NB4 (cell line): ENCODE data around the gene YPEL2.

Experiments used
- CTCF ChIP-seq: IDR thresholded peaks from one replicate; pipeline ENCODE4 v1.5.1; 2012; ENCODE audit warnings: low read depth, low read length
- MYC ChIP-seq: IDR thresholded peaks from 2 replicates; pipeline ENCODE4 v1.6.1; 2011; ENCODE audit warnings: low read depth, low read length

DNA sequence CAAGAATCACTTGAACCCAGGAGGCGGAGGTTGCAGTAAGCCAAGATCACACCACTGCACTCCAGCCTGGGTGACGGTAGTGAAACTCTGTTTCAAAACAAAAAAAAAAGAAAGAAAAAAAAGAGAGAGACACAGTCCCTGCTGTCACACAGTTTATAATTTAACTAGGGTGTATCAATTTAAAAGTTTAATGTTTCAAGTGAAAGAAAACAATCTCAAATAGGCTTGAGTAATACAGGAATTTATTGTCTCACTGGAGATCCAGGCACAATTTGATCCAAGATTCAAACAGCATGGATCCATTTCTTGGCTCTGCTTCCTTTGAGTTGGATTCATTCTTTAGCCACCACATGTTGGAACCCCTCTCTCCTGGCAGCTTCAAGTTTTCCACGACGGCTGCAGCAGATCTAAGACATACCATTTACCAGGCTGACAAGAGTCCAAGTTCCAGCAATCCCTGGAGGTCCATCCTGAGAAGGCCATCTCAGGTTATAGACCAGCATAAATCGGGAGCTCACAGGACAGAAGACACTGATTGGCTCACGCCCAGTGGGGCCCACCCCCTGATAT lies 97.5 kb downstream of the YPEL2 start:
- TF ChIP-seq MYC (no peak), CTCF (no peak)
